Neural progenitor cell (in vitro differentiated cells): Measurements from ENCODE around the gene DISC1. TPM values are rescaled to one million over a fixed set of nuclear protein-coding genes. Genes with fewer than 3 reads are reported as not detected.

ENCODE experiments used
- DNase-seq: peaks from one replicate; pipeline ENCODE4 v3.0.0-alpha.2; 2016; ENCODE audit warnings: low spot score
- H2AFZ ChIP-seq: fragments of 200-600 bp; sonication (generic); replicated peaks from 2 replicates; pipeline ENCODE4 v1.6.1; 2016; ENCODE audit warnings: antibody characterized with exemption
- H3F3A ChIP-seq: fragments of 200-600 bp; sonication (generic); 2 replicates; pipeline ENCODE4 v1.6.1; 2016; ENCODE audit warnings: antibody characterized with exemption, low read depth
- H3K27ac ChIP-seq: fragments of 200-600 bp; sonication (generic); 2 replicates; pipeline ENCODE4 v1.5.1; 2016; ENCODE audit warnings: mild to moderate bottlenecking
- H3K27me3 ChIP-seq: fragments of 200-600 bp; sonication (generic); 2 replicates; pipeline ENCODE4 v1.6.1; 2016; ENCODE audit warnings: mild to moderate bottlenecking, moderate library complexity
- H3K36me3 ChIP-seq: fragments of 200-600 bp; sonication (generic); 2 replicates; pipeline ENCODE4 v1.5.1; 2016
- H3K4me1 ChIP-seq: fragments of 200-600 bp; sonication (generic); 2 replicates; pipeline ENCODE4 v1.6.1; 2016; ENCODE audit warnings: mixed run types
- H3K4me2 ChIP-seq: fragments of 200-600 bp; sonication (generic); 2 replicates; pipeline ENCODE4 v1.6.1; 2016
- H3K4me3 ChIP-seq: fragments of 200-600 bp; sonication (generic); 2 replicates; pipeline ENCODE4 v1.5.1; 2016
- H3K79me2 ChIP-seq: fragments of 200-600 bp; sonication (generic); 2 replicates; pipeline ENCODE4 v1.6.1; 2016; ENCODE audit warnings: low read depth
- H3K9ac ChIP-seq: fragments of 200-600 bp; sonication (generic); 2 replicates; pipeline ENCODE4 v1.6.1; 2016
- H3K9me3 ChIP-seq: fragments of 200-600 bp; sonication (generic); 2 replicates; pipeline ENCODE4 v1.5.1; 2016; ENCODE audit warnings: low read depth
- H4K20me1 ChIP-seq: fragments of 200-600 bp; sonication (generic); 2 replicates; pipeline ENCODE4 v1.6.1; 2016; ENCODE audit warnings: low read depth
- H3K27ac Mint-ChIP-seq: 3 replicates; pipeline ENCODE4 v1.8.0; 2021; ENCODE audit warnings: mixed read lengths
- H3K27me3 Mint-ChIP-seq: 2 replicates; pipeline ENCODE4 v1.8.0; 2022; ENCODE audit warnings: low read depth, mild to moderate bottlenecking, inconsistent platforms, moderate library complexity, mixed read lengths; ENCODE audit not compliant: insufficient read depth
- H3K36me3 Mint-ChIP-seq: 3 replicates; pipeline ENCODE4 v1.8.0; 2021; ENCODE audit warnings: mixed read lengths
- H3K4me1 Mint-ChIP-seq: 3 replicates; pipeline ENCODE4 v1.8.0; 2021; ENCODE audit warnings: mixed read lengths
- H3K4me3 Mint-ChIP-seq: 3 replicates; pipeline ENCODE4 v1.8.0; 2021; ENCODE audit warnings: mild to moderate bottlenecking, moderate library complexity, mixed read lengths
- H3K9me3 Mint-ChIP-seq: 3 replicates; pipeline ENCODE4 v1.8.0; 2020; ENCODE audit warnings: mixed read lengths
- CTCF ChIP-seq: fragments of 200-600 bp; sonication (generic); IDR thresholded peaks from 2 replicates; pipeline ENCODE4 v1.5.1; 2017; ENCODE audit warnings: antibody characterized with exemption, mild to moderate bottlenecking
- EZH2 ChIP-seq: fragments of 200-600 bp; sonication (generic); IDR thresholded peaks from 2 replicates; pipeline ENCODE4 v1.6.1; 2017; ENCODE audit warnings: antibody characterized with exemption, mild to moderate bottlenecking, moderate library complexity
- EZH2phosphoT487 ChIP-seq: fragments of 200-600 bp; sonication (generic); IDR thresholded peaks from 2 replicates; pipeline ENCODE4 v1.6.1; 2017; ENCODE audit warnings: antibody characterized with exemption
- total RNA-seq: library from RNA; depleted of rRNA; stranded (reverse); fragments of >200 nt; gene quantifications from 2 replicates; pipeline ENCODE4 v1.2.3, GENCODE V29; 2015; ENCODE audit warnings: low replicate concordance

Gene DISC1
- total RNA-seq, 1 donor from 2014 or later, result 1.8 TPM

- no peak overlapping the region for H2AFZ ChIP-seq
- peaks cover 61% of the 10 kb centered on the region for H3K4me1 Mint-ChIP-seq
- peaks cover 2% of the 10 kb centered on the region for H3K9me3 Mint-ChIP-seq
- no peaks in the 10 kb centered on the region for H3K79me2 ChIP-seq
- H3K4me3 Mint-ChIP-seq, result no peak overlapping the region
- peaks cover 2% of the 10 kb centered on the region for H3K36me3 Mint-ChIP-seq
- peaks cover 19% of the 10 kb centered on the region for H3F3A ChIP-seq
- H3K4me1 ChIP-seq, result peaks cover 43% of the 10 kb centered on the region
- H3K27ac ChIP-seq, result no peak overlapping the region
- TF ChIP-seq EZH2 (no peak), CTCF (no peak), EZH2phosphoT487 (no peak)
- H3K4me3 ChIP-seq, result no peak overlapping the region
- peaks cover 3% of the 10 kb centered on the region for H3K27me3 Mint-ChIP-seq
- no peaks in the 10 kb centered on the region for H3K27me3 ChIP-seq
- no peak overlapping the region for H3K9ac ChIP-seq
- no peaks in the 10 kb centered on the region for H3K36me3 ChIP-seq
- no peak for DNase-seq
- H3K9me3 ChIP-seq, result peaks cover 5% of the 10 kb centered on the region
- no peak overlapping the region for H3K27ac Mint-ChIP-seq
- H4K20me1 ChIP-seq, result no peaks in the 10 kb centered on the region
- H3K4me2 ChIP-seq, result no peak overlapping the region
Measured at GRCh38 chr1:231927431-231927830, 300.8 kb downstream of the DISC1 start.

- Mint-ChIP-seq H3K27me3 (peaks cover 3% of the 10 kb centered on the region), H3K9me3 (peaks cover 4% of the 10 kb centered on the region), H3K27ac (peak overlapping the region; percentile 96), H3K4me1 (peaks cover 50% of the 10 kb centered on the region), H3K36me3 (peaks cover under 1% of the 10 kb centered on the region), H3K4me3 (peak overlapping the region; percentile 22)
- Histone ChIP-seq H3F3A (peaks cover 21% of the 10 kb centered on the region), H3K4me1 (peaks cover 37% of the 10 kb centered on the region), H4K20me1 (no peaks in the 10 kb centered on the region), H3K9me3 (peaks cover 5% of the 10 kb centered on the region), H3K9ac (no peak overlapping the region), H3K27ac (peak overlapping the region; percentile 73), H3K4me2 (peak overlapping the region; percentile 57), H3K36me3 (no peaks in the 10 kb centered on the region), H3K79me2 (no peaks in the 10 kb centered on the region), H2AFZ (no peak overlapping the region), H3K27me3 (no peaks in the 10 kb centered on the region), H3K4me3 (no peak overlapping the region)
- peak; percentile 70 for DNase-seq
- TF ChIP-seq CTCF, result no peak
- TF ChIP-seq EZH2phosphoT487, result no peak
- TF ChIP-seq EZH2, result no peak
Measured at GRCh38 chr1:231929311-231929710, 302.7 kb downstream of the DISC1 start.

GRCh38 chr1:231930257-231930947 lies 303.8 kb downstream of the DISC1 start:
- TF ChIP-seq EZH2 (no peak), CTCF (no peak), EZH2phosphoT487 (no peak)
- Histone ChIP-seq H3K27ac (peak overlapping the region; percentile 73), H4K20me1 (no peaks in the 10 kb centered on the region), H3F3A (peaks cover 30% of the 10 kb centered on the region), H3K79me2 (no peaks in the 10 kb centered on the region), H3K9me3 (peaks cover 5% of the 10 kb centered on the region), H2AFZ (no peak overlapping the region), H3K4me2 (peak overlapping the region; percentile 57), H3K27me3 (no peaks in the 10 kb centered on the region), H3K4me1 (peaks cover 48% of the 10 kb centered on the region), H3K36me3 (no peaks in the 10 kb centered on the region), H3K9ac (no peak overlapping the region), H3K4me3 (no peak overlapping the region)
- H3K4me3 Mint-ChIP-seq, result no peak overlapping the region
- peak overlapping the region; percentile 96 for H3K27ac Mint-ChIP-seq
- H3K27me3 Mint-ChIP-seq, result peaks cover 5% of the 10 kb centered on the region
- no peaks in the 10 kb centered on the region for H3K36me3 Mint-ChIP-seq
- H3K4me1 Mint-ChIP-seq, result peaks cover 55% of the 10 kb centered on the region
- peaks cover 4% of the 10 kb centered on the region for H3K9me3 Mint-ChIP-seq
- DNase-seq, result no peak
